Neuron (in vitro differentiated cells): ENCODE measurements around the gene STN1.
"Not testable (repeated sequence)": the region's sequence is repeated elsewhere in the genome, so short reads cannot be mapped to it uniquely, and the experiment has no call there.

Experiments
- H2AFZ ChIP-seq: one replicate; pipeline ENCODE4 v1.6.1; 2013; ENCODE audit warnings: low read depth, mild to moderate bottlenecking, inconsistent platforms, low read length, moderate library complexity
- H3K27me3 ChIP-seq: one replicate; pipeline ENCODE4 v1.6.1; 2013; ENCODE audit warnings: low read length; ENCODE audit not compliant: insufficient read depth
- H3K36me3 ChIP-seq: one replicate; pipeline ENCODE4 v1.6.1; 2013; ENCODE audit warnings: low read length; ENCODE audit not compliant: insufficient read depth
- H3K4me1 ChIP-seq: one replicate; pipeline ENCODE4 v1.6.1; 2013; ENCODE audit warnings: low read length; ENCODE audit not compliant: insufficient read depth
- H3K4me3 ChIP-seq: 2 replicates; pipeline ENCODE4 v1.5.1; 2013; ENCODE audit warnings: mild to moderate bottlenecking, low read length, moderate library complexity
- H3K9me3 ChIP-seq: one replicate; pipeline ENCODE4 v1.6.1; 2013; ENCODE audit warnings: low read length

STN1 gene

DNA sequence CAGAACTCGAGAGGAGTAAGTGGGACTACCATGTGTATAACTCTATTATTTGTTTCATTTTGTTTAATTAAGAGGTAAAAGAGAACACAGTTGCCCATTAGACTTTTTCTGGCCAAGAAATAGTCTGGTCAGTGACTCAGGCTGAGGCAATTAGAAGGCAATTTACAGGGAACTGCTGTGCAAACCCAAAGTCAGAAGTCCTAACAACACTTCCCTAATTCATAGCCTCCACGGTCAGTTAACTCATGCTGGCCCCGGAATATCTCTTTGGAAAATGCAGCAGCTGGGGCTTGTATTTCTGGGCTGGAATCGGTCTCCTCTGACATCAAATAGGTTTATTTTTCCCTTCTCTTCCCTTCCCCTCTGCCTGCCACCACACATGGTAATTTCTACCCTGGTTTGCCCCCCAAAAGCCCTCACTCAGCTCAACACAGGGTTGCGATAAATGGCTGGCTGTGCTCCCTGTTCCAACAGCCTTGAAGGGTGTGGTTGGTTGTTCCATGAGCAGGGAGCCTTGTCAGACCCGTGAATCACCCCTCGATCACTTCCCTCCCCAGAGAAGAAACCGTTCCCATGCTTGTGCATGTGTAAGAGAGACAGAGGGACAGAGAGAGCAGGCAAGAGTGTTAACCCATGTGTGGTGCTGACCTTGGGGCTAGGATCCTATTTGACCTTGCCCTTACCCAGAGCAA is 68.0 kb downstream of the STN1 start:
- Histone ChIP-seq H3K4me1 (peaks cover 12% of the 10 kb centered on the region), H3K4me3 (no peak overlapping the region), H3K9me3 (no peaks in the 10 kb centered on the region), H2AFZ (no peak overlapping the region), H3K36me3 (no peaks in the 10 kb centered on the region), H3K27me3 (peaks cover 4% of the 10 kb centered on the region)

- Histone ChIP-seq H3K4me1 (peaks cover 6% of the 10 kb centered on the region), H3K36me3 (no peaks in the 10 kb centered on the region), H3K4me3 (no peak overlapping the region)
Observed at GRCh38 chr10:103849212-103849877, 68.6 kb downstream of the STN1 start.

GRCh38 chr10:103847909-103848468 is 70.0 kb downstream of the STN1 start:
- H2AFZ ChIP-seq: no peak overlapping the region
- H3K4me1 ChIP-seq: no peaks in the 10 kb centered on the region
- no peaks in the 10 kb centered on the region for H3K27me3 ChIP-seq
- no peaks in the 10 kb centered on the region for H3K36me3 ChIP-seq
- no peaks in the 10 kb centered on the region for H3K9me3 ChIP-seq
- H3K4me3 ChIP-seq: no peak overlapping the region

More at GRCh38 chr10:103849212-103849877, 68.6 kb downstream of the STN1 start:
- Histone ChIP-seq H3K27me3 (peaks cover 4% of the 10 kb centered on the region), H3K9me3 (no peaks in the 10 kb centered on the region), H2AFZ (no peak overlapping the region)

- Histone ChIP-seq H3K9me3 (no peaks in the 10 kb centered on the region), H3K4me3 (no peak overlapping the region), H3K27me3 (no peaks in the 10 kb centered on the region), H3K36me3 (no peaks in the 10 kb centered on the region), H3K4me1 (no peaks in the 10 kb centered on the region), H2AFZ (no peak overlapping the region)
Observed at GRCh38 chr10:103847346-103847745, 70.6 kb downstream of the STN1 start.

DNA sequence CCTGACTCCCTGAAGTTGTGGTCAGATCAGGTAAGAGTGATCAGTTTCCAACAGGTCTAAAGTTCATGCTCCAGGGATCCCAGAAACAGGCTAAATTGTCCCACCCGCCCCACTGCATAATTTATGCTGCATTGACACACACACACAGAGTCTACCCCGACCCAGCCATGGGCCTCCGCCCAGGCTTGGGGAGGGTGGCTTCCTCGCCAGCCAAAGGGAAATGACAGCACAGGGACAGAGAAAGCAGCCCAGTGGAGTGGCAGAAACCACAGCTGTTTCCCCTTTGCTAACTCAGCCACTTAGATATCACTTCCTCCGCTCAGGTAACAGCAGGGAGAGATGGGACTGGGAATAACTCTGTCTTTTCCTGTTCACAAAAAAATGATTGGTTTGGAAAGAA is 72.0 kb downstream of the STN1 start:
- H3K9me3 ChIP-seq: no peaks in the 10 kb centered on the region
- no peaks in the 10 kb centered on the region for H3K36me3 ChIP-seq
- H2AFZ ChIP-seq: no peak overlapping the region
- no peak overlapping the region for H3K4me3 ChIP-seq
- H3K27me3 ChIP-seq: no peaks in the 10 kb centered on the region
- no peaks in the 10 kb centered on the region for H3K4me1 ChIP-seq

DNA sequence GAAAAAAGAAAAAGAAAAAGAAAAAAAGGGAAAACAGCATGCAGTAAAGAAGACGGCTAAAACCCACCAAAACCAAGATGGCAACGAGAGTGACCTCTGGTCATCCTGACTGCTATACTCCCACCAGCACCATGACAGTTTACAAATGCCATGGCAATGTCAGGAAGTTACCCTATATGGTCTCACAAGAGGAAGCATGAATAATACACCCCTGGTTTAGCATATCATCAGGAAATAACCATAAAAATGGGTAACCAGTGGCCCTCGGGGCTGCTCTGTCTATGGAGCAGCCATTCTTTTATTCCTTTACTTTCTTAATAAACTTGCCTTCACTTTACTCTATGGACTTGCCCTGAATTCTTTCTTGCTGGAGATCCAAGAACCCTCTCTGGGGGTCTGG is 72.6 kb downstream of the STN1 start:
- H2AFZ ChIP-seq, H3K9me3 ChIP-seq, H3K4me1 ChIP-seq, H3K27me3 ChIP-seq, H3K4me3 ChIP-seq, H3K36me3 ChIP-seq: not testable (repeated sequence)

DNA sequence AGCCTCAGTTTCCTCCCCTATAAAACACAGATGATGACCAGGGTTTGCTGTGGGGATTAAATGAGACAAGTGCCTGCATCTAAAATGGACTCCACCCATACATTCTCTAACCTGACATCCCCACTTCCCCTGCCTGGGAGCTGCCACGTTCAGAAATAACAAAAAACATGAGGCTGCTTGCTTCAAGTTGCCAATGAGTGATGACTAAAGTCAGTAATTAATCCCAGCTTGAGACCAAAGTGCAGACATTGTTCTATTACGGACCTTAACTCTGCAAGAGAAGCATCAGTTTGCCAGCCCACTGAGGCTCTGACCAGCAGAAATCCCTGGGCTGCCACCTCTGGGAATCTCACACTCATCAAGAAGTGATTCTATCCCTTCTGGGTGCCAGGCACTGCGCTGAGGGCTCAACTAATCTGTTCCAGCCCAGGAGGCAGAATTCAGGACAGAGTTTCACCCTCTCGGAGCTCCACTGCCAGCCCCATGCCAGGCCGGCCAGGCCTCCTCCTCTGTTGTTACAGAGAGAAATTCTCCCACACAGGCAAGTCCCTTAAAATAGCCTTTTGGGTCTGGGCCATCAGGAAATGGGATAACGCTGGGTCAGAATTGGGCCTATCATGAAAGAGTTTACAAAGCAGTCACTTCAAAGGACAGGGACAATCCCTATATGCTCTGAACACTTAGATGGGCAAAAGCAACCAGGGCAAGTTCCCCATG is 74.0 kb downstream of the STN1 start:
- Histone ChIP-seq H3K9me3 (no peaks in the 10 kb centered on the region), H2AFZ (no peak overlapping the region), H3K36me3 (no peaks in the 10 kb centered on the region), H3K27me3 (no peaks in the 10 kb centered on the region), H3K4me3 (no peak overlapping the region), H3K4me1 (no peaks in the 10 kb centered on the region)

DNA sequence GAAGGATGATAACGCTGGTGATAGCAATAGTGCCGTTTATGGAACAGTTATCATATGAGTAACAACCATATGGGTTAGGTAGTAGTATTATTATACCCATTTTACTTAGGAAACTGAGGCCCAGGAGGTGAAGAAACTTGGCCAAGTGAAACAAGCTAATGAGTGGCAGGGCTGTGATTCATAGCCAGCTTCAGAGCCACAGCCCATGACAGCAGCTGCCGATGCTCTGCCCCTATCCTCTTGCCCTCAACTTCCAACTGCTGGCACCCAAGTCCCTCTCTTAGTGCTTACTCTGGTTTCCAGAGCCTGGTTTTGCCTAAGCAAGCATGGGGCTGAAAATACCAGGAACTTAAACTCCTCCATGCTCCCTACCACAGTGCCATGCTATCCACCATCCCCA is 74.9 kb downstream of the STN1 start:
- no peaks in the 10 kb centered on the region for H3K36me3 ChIP-seq
- H3K27me3 ChIP-seq: no peaks in the 10 kb centered on the region
- H3K4me1 ChIP-seq: no peaks in the 10 kb centered on the region
- no peak overlapping the region for H2AFZ ChIP-seq
- H3K9me3 ChIP-seq: no peaks in the 10 kb centered on the region
- H3K4me3 ChIP-seq: no peak overlapping the region

DNA sequence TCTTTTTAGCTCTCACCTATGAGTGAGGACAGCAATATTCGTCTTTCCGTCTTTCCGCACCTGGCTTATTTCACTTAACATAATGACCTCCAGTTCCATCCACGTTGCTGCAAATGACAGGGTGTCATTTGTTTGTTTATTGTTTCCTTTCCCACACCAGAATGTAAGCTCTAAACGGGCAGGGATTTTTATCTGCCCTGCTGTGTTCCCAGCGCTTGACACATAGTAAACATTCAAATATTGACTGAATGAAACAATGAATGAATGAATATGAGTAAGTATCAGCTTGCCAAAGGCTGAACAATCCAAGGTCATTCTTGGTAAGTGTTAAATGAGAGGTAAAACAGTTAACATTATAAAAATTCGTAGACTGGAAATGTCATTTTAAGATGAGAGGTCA is 75.4 kb downstream of the STN1 start:
- Histone ChIP-seq H3K4me3 (no peak overlapping the region), H3K4me1 (no peaks in the 10 kb centered on the region), H2AFZ (no peak overlapping the region), H3K27me3 (no peaks in the 10 kb centered on the region), H3K36me3 (no peaks in the 10 kb centered on the region), H3K9me3 (no peaks in the 10 kb centered on the region)

- Histone ChIP-seq H3K4me3 (no peak overlapping the region), H3K9me3 (no peaks in the 10 kb centered on the region), H2AFZ (no peak overlapping the region), H3K36me3 (no peaks in the 10 kb centered on the region), H3K4me1 (no peaks in the 10 kb centered on the region), H3K27me3 (no peaks in the 10 kb centered on the region)
Observed at GRCh38 chr10:103841519-103841918, 76.5 kb downstream of the STN1 start.

- Histone ChIP-seq H3K4me1 (no peaks in the 10 kb centered on the region), H3K27me3 (no peaks in the 10 kb centered on the region), H3K9me3 (no peaks in the 10 kb centered on the region), H2AFZ (no peak overlapping the region), H3K36me3 (no peaks in the 10 kb centered on the region), H3K4me3 (no peak overlapping the region)
Observed at GRCh38 chr10:103840740-103841070, 77.3 kb downstream of the STN1 start.

DNA sequence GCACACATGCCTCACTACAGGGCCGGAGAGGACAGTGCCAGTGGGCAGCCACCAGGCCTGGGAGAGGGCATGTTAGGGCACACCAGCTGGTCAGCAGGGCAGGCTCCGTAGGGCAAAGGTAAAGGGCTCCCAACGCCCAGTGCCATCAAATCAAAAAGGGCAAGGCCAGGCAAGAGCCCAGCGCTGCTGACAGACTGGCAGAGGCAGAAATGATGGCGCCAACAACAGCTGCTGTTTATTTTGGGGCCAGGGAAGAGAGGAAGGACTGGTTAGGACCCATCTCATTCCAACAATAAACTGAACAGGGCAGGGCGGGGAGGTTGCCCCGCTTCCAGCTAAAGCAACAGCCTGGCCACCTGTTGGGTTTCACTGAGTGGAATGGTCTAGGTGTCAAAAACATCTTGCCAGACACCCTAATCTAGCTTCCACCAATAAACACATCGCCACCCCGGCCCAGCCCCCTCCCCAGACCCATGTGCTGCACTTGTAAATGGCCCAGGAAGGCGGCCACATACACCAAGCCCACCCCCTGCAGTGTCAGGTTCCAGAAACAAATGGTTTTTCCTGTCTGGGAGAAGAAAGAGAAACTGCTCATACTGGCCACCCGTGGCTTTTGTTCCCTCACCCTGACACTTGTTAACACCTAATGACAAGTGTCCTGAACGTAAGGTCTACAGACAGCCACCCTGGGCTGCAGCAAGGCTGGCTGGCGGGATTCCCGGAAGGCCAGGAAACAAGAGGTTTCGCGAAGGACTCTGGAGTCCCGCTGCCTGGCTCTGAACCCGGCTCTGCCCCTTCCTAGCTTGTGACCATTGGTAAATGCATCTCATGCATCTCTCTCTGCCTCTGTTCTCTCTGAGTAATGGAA is 77.9 kb downstream of the STN1 start:
- Histone ChIP-seq H3K36me3 (no peaks in the 10 kb centered on the region), H3K9me3 (no peaks in the 10 kb centered on the region), H3K4me3 (no peak overlapping the region), H3K4me1 (no peaks in the 10 kb centered on the region), H3K27me3 (no peaks in the 10 kb centered on the region), H2AFZ (no peak overlapping the region)

GRCh38 chr10:103839519-103839871 is 78.5 kb downstream of the STN1 start:
- Histone ChIP-seq H3K9me3 (no peaks in the 10 kb centered on the region), H3K4me1 (no peaks in the 10 kb centered on the region), H3K4me3 (no peak overlapping the region), H2AFZ (no peak overlapping the region), H3K36me3 (no peaks in the 10 kb centered on the region), H3K27me3 (no peaks in the 10 kb centered on the region)
